ENCODE measurements around the gene SEZ6L.

The SEZ6L gene

DNA sequence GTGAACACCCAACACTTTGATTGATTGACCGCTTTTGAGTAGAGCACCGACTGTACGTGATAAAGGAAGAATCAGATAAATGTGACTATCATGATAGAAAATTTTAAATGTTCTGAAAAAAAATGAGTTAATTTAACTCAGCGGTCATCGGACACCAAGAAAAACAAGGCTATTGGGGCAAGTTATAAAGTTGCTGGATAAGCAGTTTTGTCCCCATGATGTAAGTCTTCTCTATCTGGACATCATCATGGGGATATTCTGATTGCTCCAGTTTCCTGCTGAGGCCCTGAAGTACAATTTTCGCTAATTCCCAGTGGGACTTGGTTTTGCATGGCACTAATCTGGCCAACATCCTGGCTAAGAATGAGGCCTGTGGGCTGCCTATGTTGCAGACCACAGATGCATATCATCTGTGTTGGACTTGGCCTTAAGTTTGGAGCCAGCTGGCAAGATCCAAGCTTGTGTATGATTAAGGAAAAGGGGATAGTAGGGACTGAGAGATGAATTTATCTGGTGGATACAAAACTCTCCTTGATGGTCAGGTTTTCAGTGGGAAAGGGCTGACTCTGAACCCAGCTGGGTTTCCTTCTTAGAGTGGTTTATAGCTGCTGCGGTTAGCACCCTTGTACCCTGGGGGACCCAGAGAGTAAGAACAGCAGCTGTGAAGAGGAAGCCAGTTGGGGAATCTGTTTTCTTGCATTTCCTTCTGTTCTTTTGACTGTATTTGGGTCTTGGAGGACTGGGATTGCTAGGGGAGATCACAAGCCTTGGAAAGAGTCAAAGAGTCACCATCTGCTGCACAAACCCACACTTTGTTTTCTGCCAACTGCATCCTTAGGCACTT, 118.3 kb downstream of the SEZ6L start:
- peak overlapping the region; percentile 67 for H3K9ac ChIP-seq
- peaks cover 93% of the 10 kb centered on the region for H3K4me1 ChIP-seq
- no peaks in the 10 kb centered on the region for H4K20me1 ChIP-seq
- peak overlapping the region; percentile 87 for H3K27ac ChIP-seq
- TF ChIP-seq Cebpa-rat (IDR thresholded peaks at IDR 0.05), result no peak
- H3K4me2 ChIP-seq, result peak overlapping the region; percentile 85
- no peaks in the 10 kb centered on the region for H3K36me3 ChIP-seq
- no peaks in the 10 kb centered on the region for H3K27me3 ChIP-seq
- H3K9me3 ChIP-seq, result no peaks in the 10 kb centered on the region
- H3K4me3 ChIP-seq, result peak overlapping the region; percentile 43

DNA sequence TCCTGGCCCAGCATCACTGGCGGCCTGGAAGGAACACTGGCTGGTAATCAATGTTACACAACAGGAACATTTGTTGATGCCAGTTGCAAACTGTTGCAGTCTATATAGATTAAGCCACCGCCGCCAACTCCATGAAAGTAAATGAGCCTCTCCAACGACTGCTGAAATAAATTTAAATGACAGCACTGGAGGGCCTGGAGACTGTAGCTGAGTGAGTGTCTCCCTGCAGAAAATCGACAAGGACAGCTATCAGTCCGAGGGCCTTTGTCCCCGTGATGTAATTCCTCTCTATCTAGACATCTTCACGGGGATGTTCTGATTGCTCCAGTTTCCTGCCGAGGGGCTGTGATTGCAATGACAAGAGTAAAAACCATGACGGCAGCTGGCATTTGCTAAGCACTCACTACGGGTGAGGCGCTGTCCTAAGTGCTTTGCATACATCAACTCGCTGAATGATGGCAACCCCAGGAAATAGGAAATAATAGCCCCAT, 120.4 kb downstream of the SEZ6L start:
- Histone ChIP-seq H3K27me3 (no peaks in the 10 kb centered on the region), H4K20me1 (no peaks in the 10 kb centered on the region), H3K27ac (peak overlapping the region; percentile 87), H3K4me1 (peaks cover 98% of the 10 kb centered on the region), H3K4me2 (peak overlapping the region; percentile 85), H3K9me3 (no peaks in the 10 kb centered on the region), H3K36me3 (no peaks in the 10 kb centered on the region), H3K4me3 (no peak overlapping the region), H3K9ac (0 out of 2 replicates have a peak overlapping the region, but pooled peaks have one; percentile 67)
- no peak for TF ChIP-seq Cebpa-rat (IDR thresholded peaks at IDR 0.05)

DNA sequence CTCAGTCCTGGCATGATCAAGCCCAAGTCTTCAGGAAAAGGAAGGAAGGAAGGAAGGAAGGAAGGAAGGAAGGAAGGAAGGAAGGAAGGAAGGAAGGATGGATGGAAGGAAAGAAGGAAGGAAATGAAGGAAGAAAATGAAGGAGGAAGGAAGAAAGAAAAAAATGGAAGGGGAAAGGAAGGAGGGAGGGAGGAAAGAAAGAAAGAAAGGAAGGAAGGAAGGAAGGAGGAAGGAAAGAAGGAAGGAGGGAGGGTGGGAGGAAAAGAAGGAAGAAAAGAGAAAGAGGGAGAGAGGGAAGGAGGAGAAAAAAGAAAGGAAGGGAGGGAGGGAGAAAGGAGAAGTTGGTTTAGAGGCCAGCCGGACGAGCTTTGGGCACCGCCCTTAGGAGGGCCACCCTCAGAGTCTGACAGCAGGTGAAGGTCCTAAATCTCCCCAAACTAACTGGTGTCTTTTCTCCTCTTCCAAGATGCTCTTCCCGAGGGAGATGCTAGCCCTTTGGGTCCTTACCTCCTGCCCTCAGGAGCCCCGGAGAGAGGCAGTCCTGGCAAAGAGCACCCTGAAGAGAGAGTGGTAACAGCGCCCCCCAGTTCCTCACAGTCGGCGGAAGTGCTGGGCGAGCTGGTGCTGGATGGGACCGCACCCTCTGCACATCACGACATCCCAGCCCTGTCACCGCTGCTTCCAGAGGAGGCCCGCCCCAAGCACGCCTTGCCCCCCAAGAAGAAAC, 122.8 kb downstream of the SEZ6L start:
- TF ChIP-seq Cebpa-rat (IDR thresholded peaks at IDR 0.05), result no peak
- Histone ChIP-seq H3K4me3 (no peak overlapping the region), H3K4me1 (peaks cover 88% of the 10 kb centered on the region), H3K27me3 (no peaks in the 10 kb centered on the region), H3K9ac (no peak overlapping the region), H3K9me3 (no peaks in the 10 kb centered on the region), H3K27ac (peak overlapping the region; percentile 65), H3K36me3 (no peaks in the 10 kb centered on the region), H4K20me1 (no peaks in the 10 kb centered on the region), H3K4me2 (peak overlapping the region; percentile 73)

DNA sequence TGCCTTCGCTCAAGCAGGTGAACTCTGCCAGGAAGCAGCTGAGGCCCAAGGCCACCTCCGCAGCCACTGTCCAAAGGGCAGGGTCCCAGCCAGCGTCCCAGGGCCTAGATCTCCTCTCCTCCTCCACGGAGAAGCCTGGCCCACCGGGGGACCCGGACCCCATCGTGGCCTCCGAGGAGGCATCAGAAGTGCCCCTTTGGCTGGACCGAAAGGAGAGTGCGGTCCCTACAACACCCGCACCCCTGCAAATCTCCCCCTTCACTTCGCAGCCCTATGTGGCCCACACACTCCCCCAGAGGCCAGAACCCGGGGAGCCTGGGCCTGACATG, 123.4 kb downstream of the SEZ6L start:
- Histone ChIP-seq H4K20me1 (no peaks in the 10 kb centered on the region), H3K4me2 (peak overlapping the region; percentile 73), H3K9ac (no peak overlapping the region), H3K36me3 (no peaks in the 10 kb centered on the region), H3K27ac (peak overlapping the region; percentile 65), H3K27me3 (no peaks in the 10 kb centered on the region), H3K9me3 (no peaks in the 10 kb centered on the region), H3K4me3 (no peak overlapping the region), H3K4me1 (peaks cover 88% of the 10 kb centered on the region)
- TF ChIP-seq Cebpa-rat (IDR thresholded peaks at IDR 0.05), result no peak

DNA sequence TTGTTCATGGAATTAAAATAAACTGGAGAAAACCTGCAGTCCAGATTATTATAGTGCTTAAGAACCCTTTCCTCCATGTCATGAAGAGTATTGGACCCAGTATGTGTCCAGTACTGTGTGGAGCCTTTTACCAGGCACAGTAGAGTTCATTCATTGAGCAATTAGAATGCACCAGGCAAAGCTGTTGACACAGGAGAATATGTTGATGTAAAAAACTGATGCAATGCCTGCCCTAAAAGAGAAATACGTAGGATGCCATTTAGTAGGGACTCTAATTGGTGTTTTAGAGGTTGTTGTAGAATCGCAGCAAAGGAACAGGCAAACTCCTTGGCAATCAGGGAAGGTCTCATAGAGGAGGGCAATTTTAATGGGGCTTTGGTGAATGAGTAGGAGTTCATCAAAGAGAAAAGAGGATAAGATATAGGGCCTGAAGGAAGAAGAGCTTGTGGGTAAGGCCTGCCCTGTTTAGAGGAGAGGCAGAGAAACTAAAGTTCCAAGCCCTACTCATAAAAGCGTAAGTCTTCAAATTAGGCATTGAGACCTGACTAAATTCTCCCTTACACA, 126.4 kb downstream of the SEZ6L start:
- no peak overlapping the region for H3K4me3 ChIP-seq
- no peaks in the 10 kb centered on the region for H4K20me1 ChIP-seq
- H3K9me3 ChIP-seq, result no peaks in the 10 kb centered on the region
- H3K9ac ChIP-seq, result no peak overlapping the region
- peaks cover 71% of the 10 kb centered on the region for H3K4me1 ChIP-seq
- no peak for TF ChIP-seq Cebpa-rat (IDR thresholded peaks at IDR 0.05)
- peak overlapping the region; percentile 73 for H3K4me2 ChIP-seq
- no peaks in the 10 kb centered on the region for H3K27me3 ChIP-seq
- H3K27ac ChIP-seq, result 0 out of 2 replicates have a peak overlapping the region, but pooled peaks have one; percentile 75
- H3K36me3 ChIP-seq, result no peaks in the 10 kb centered on the region

DNA sequence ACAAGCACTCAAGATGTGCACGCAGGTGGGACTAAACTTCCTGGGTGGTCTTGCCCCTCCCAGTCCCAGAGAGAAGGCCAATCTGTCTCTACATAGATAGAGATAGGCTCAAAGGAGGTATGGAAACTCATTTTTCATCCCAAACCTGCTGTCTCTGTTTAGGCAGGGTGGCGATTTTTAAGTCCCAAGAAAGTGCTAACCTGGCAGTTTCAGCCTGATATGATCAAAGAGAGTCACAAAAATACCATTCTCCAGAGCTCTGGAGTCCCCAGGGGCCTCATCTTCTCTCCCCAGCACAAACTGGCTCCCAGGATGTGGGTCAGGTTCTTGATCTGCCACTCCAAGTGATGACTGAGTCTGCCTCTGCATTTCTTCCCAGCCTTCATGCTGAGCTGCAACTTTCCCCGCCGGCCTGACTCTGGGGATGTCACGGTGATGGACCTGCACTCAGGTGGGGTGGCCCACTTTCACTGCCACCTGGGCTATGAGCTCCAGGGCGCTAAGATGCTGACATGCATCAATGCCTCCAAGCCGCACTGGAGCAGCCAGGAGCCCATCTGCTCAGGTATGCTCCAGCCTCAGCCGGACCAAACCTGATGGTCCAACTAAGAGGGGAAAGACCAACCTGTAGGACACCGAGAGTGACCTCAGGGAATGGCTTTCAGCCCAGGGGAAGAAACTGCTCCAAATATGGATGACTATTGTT, 129.5 kb downstream of the SEZ6L start:
- Histone ChIP-seq H3K27ac (no peak overlapping the region; the same call in 1 of the 2 replicates), H4K20me1 (no peaks in the 10 kb centered on the region), H3K9ac (no peak overlapping the region), H3K4me2 (peak overlapping the region; percentile 6; the same call in 1 of the 2 replicates), H3K4me1 (peaks cover 44% of the 10 kb centered on the region), H3K9me3 (no peaks in the 10 kb centered on the region), H3K36me3 (no peaks in the 10 kb centered on the region), H3K27me3 (no peaks in the 10 kb centered on the region), H3K4me3 (no peak overlapping the region)
- no peak for TF ChIP-seq Cebpa-rat (IDR thresholded peaks at IDR 0.05)

DNA sequence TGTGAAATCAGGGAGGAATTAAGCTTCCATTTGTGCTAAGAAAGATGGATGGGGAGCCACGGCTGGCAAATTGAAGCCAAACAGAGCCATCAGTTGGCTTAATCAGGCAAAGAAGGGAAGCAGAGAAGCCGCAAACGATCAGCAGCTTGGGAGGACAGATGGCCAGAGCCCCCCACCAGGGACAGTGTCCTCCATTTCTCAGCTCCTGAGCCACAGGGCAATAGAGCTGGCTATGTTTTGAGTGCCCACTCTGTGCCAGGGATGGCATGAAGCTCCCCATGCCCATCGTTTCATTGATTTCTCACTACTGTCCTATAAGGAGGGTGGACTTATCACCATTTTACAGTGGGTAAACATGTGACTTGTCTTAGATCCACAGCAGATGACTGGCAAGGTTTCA, 133.5 kb downstream of the SEZ6L start:
- H3K27ac ChIP-seq, result no peak overlapping the region
- no peaks in the 10 kb centered on the region for H3K9me3 ChIP-seq
- no peaks in the 10 kb centered on the region for H3K27me3 ChIP-seq
- no peaks in the 10 kb centered on the region for H3K36me3 ChIP-seq
- no peak overlapping the region for H3K4me3 ChIP-seq
- H3K9ac ChIP-seq, result no peak overlapping the region
- no peak overlapping the region for H3K4me2 ChIP-seq
- peaks cover 16% of the 10 kb centered on the region for H3K4me1 ChIP-seq
- no peaks in the 10 kb centered on the region for H4K20me1 ChIP-seq
- no peak for TF ChIP-seq Cebpa-rat (IDR thresholded peaks at IDR 0.05)

DNA sequence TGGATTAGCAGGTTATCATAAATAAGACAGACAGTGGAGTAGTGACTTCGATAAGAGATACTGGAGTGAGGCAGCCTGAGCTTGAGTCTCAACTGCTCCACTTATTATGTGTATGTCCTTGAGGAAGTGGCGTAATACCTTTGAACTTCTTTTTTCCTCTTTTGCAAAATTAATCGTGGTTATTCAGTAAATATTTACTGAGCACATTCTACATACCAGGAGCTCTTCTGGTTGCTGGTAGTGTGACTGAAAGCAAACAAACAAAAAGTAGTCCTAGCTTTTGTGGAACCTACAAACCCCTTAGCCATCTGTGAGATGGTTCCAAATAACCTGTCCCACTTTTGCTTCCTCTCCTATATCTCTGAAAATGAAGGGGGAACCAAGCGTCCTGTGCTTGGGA, 134.2 kb downstream of the SEZ6L start:
- Histone ChIP-seq H3K9ac (no peak overlapping the region), H3K4me1 (peaks cover 12% of the 10 kb centered on the region), H3K27ac (no peak overlapping the region), H3K9me3 (no peaks in the 10 kb centered on the region), H4K20me1 (no peaks in the 10 kb centered on the region), H3K27me3 (no peaks in the 10 kb centered on the region), H3K36me3 (no peaks in the 10 kb centered on the region), H3K4me3 (no peak overlapping the region), H3K4me2 (no peak overlapping the region; the same call in 1 of the 2 replicates)
- no peak for TF ChIP-seq Cebpa-rat (IDR thresholded peaks at IDR 0.05)

DNA sequence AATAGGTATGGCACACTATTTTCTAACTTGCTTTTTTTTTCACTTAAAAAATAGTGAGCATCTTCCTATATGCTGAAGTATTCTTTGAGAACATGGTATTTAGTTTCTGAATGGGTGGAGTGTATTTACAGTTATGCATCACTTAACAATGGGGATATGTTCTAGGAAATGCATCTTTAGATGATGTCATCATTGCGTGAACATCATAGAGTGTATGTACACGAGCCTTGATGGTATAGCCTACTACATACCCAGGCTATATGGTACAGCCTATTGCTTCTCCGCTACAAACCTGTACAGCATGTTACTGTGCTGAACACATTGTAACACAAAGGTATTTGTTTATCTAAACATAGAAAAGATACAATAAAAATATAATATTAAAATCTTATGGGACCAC, 135.5 kb downstream of the SEZ6L start:
- H3K27ac ChIP-seq, result no peak overlapping the region
- no peak overlapping the region for H3K4me3 ChIP-seq
- H3K27me3 ChIP-seq, result no peaks in the 10 kb centered on the region
- no peaks in the 10 kb centered on the region for H3K36me3 ChIP-seq
- H3K9ac ChIP-seq, result no peak overlapping the region
- TF ChIP-seq Cebpa-rat (IDR thresholded peaks at IDR 0.05), result no peak
- H3K4me1 ChIP-seq, result peaks cover 6% of the 10 kb centered on the region; the same call in 1 of the 2 replicates
- H3K9me3 ChIP-seq, result no peaks in the 10 kb centered on the region
- H3K4me2 ChIP-seq, result no peak overlapping the region
- H4K20me1 ChIP-seq, result no peaks in the 10 kb centered on the region

Measured in BLaER1 (cell line).